GM23338 (cell line): ENCODE data around the gene GLIS2. TPM values are rescaled to one million over a fixed set of nuclear protein-coding genes. Genes with fewer than 3 reads are reported as not detected.
"Not testable (repeated sequence)": the region's sequence is repeated elsewhere in the genome, so short reads cannot be mapped to it uniquely, and the experiment has no call there.

Source experiments
- ATAC-seq: fragments of 200-7000 bp; cut with Tn5 transposase; 3 replicates; pipeline ENCODE4 v1.9.1; 2020
- DNase-seq: peaks from one replicate; pipeline ENCODE4 v3.0.0-alpha.2; 2015; ENCODE audit warnings: low spot score
- H2AFZ ChIP-seq: fragments of 200-600 bp; sonication (generic); 2 replicates; pipeline ENCODE4 v1.8.0; 2016; ENCODE audit warnings: antibody characterized with exemption, mild to moderate bottlenecking, moderate library complexity
- H3F3A ChIP-seq: fragments of 200-600 bp; sonication (generic); replicated peaks from 2 replicates; pipeline ENCODE4 v1.8.0; 2017; ENCODE audit warnings: antibody characterized with exemption, mixed run types, low read depth
- H3K27ac ChIP-seq: fragments of 200-600 bp; sonication (generic); 2 replicates; pipeline ENCODE4 v1.6.1; 2016; ENCODE audit warnings: low read depth
- H3K27me3 ChIP-seq: fragments of 200-600 bp; sonication (generic); 2 replicates; pipeline ENCODE4 v1.8.0; 2016; ENCODE audit warnings: mild to moderate bottlenecking, mixed run types, moderate library complexity; ENCODE audit not compliant: insufficient read depth
- H3K36me3 ChIP-seq: fragments of 200-600 bp; sonication (generic); 2 replicates; pipeline ENCODE4 v1.8.0; 2016; ENCODE audit warnings: mild to moderate bottlenecking; ENCODE audit not compliant: insufficient read depth
- H3K4me1 ChIP-seq: fragments of 200-600 bp; sonication (generic); 2 replicates; pipeline ENCODE4 v1.8.0; 2016; ENCODE audit warnings: mild to moderate bottlenecking, moderate library complexity; ENCODE audit not compliant: insufficient read depth
- H3K4me2 ChIP-seq: fragments of 200-600 bp; sonication (generic); 2 replicates; pipeline ENCODE4 v1.7.1; 2017; ENCODE audit warnings: mixed run types
- H3K4me3 ChIP-seq: fragments of 200-600 bp; sonication (generic); 2 replicates; pipeline ENCODE4 v1.6.1; 2016; ENCODE audit warnings: mixed run types
- H3K79me2 ChIP-seq: fragments of 200-600 bp; sonication (generic); replicated peaks from 2 replicates; pipeline ENCODE4 v1.8.0; 2017; ENCODE audit warnings: mild to moderate bottlenecking; ENCODE audit not compliant: insufficient read depth
- H3K9me2 ChIP-seq: fragments of 200-600 bp; sonication (generic); 2 replicates; pipeline ENCODE4 v1.8.0; 2017; ENCODE audit not compliant: insufficient read depth
- H4K20me1 ChIP-seq: fragments of 200-600 bp; sonication (generic); replicated peaks from 2 replicates; pipeline ENCODE4 v1.8.0; 2017; ENCODE audit warnings: mild to moderate bottlenecking; ENCODE audit not compliant: insufficient read depth
- H3K27ac Mint-ChIP-seq: 2 replicates; pipeline ENCODE4 v1.8.0; 2020; ENCODE audit warnings: inconsistent platforms, mild to moderate bottlenecking, moderate library complexity, mixed read lengths
- H3K27me3 Mint-ChIP-seq: 3 replicates; pipeline ENCODE4 v1.8.0; 2022; ENCODE audit warnings: low read depth, mild to moderate bottlenecking, moderate library complexity, mixed read lengths, inconsistent platforms; ENCODE audit not compliant: insufficient read depth, poor library complexity
- H3K36me3 Mint-ChIP-seq: 3 replicates; pipeline ENCODE4 v1.8.0; 2021; ENCODE audit warnings: low read depth, mild to moderate bottlenecking, inconsistent platforms, moderate library complexity, mixed read lengths
- H3K4me1 Mint-ChIP-seq: 3 replicates; pipeline ENCODE4 v1.8.0; 2020; ENCODE audit warnings: mild to moderate bottlenecking, inconsistent platforms, mixed read lengths
- H3K4me3 Mint-ChIP-seq: 3 replicates; pipeline ENCODE4 v1.8.0; 2021; ENCODE audit warnings: moderate library complexity, mild to moderate bottlenecking, inconsistent platforms, mixed read lengths
- H3K9me3 Mint-ChIP-seq: 3 replicates; pipeline ENCODE4 v1.8.0; 2020; ENCODE audit warnings: moderate library complexity, mild to moderate bottlenecking, inconsistent platforms, mixed read lengths
- CREB1 ChIP-seq: fragments of 250-450 bp; sonication (Bioruptor Pico); IDR thresholded peaks from 2 replicates; pipeline ENCODE4 v1.5.0; 2020; ENCODE audit warnings: low read depth, mild to moderate bottlenecking, moderate library complexity
- EZH2 ChIP-seq: fragments of 200-600 bp; sonication (generic); IDR thresholded peaks from one replicate; pipeline ENCODE4 v1.8.0; 2017; ENCODE audit warnings: antibody characterized with exemption, mild to moderate bottlenecking, low read depth; ENCODE audit not compliant: unreplicated experiment
- EZH2phosphoT487 ChIP-seq: fragments of 200-600 bp; sonication (generic); IDR thresholded peaks from one replicate; pipeline ENCODE4 v1.8.1; 2018; ENCODE audit warnings: antibody characterized with exemption; ENCODE audit not compliant: unreplicated experiment
- JUNB ChIP-seq: IDR thresholded peaks from one replicate; pipeline ENCODE4 v1.6.1; 2016; ENCODE audit warnings: antibody characterized with exemption; ENCODE audit not compliant: unreplicated experiment
- NANOG ChIP-seq: IDR thresholded peaks from 2 replicates; pipeline ENCODE4 v1.6.1; 2016; ENCODE audit warnings: antibody characterized with exemption, borderline replicate concordance
- POLR2AphosphoS5 ChIP-seq: IDR thresholded peaks from 2 replicates; pipeline ENCODE4 v1.6.1; 2016; ENCODE audit warnings: antibody characterized with exemption, low read depth
- ZNF114 ChIP-seq: fragments of 250-450 bp; sonication (Bioruptor Pico); IDR thresholded peaks from 2 replicates; pipeline ENCODE4 v1.5.0; 2020; ENCODE audit warnings: mild to moderate bottlenecking, moderate library complexity
- polyA plus RNA-seq: library from polyadenylated mRNA; unstranded; fragments of >200 nt; fragmentation: Nextera tagmentation; extraction: Ambion mirVana; gene quantifications from 2 replicates; pipeline ENCODE4 v1.2.1, GENCODE V29; 2016
- total RNA-seq: library from RNA; depleted of rRNA; stranded (reverse); fragments of >200 nt; shearing (Covaris generic); gene quantifications from 2 replicates; pipeline ENCODE4 v1.2.3, GENCODE V29; 2014
- TF ChIP-seq, protein P1 (sequence below): IDR thresholded peaks from 2 replicates; pipeline ENCODE4 v1.6.1; 2016; ENCODE audit warnings: antibody characterized with exemption
- TF ChIP-seq, protein P2 (sequence below): IDR thresholded peaks from one replicate; pipeline ENCODE4 v1.6.1; 2018; ENCODE audit warnings: antibody characterized with exemption; ENCODE audit not compliant: unreplicated experiment
- TF ChIP-seq, protein P3 (sequence below): fragments of 250-450 bp; sonication (Bioruptor Pico); IDR thresholded peaks from 2 replicates; pipeline ENCODE4 v1.5.0; 2020; ENCODE audit warnings: mild to moderate bottlenecking, moderate library complexity

Gene GLIS2
- total and polyA plus RNA-seq, 2 experiments from 2014 or later: 8.2 to 10.2 TPM

DNA sequence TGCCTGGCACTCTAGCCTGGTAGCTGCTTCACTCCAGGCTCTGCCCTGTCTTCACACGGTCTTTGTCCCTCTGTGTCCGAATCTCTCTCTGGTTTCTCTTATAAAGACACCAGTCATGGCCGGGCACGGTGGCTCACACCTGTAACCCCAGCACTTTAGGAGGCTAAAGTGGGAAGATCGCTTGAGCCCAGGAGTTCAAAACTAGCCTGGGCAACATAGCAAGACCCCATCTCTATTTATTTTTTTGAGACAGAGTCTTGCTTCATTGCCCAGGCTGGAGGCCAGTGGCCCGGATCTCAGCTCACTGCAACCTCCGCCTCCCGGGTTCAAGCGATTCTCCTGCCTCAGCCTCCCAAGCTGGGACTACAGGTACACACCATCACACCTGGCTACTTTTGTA, 17.8 kb downstream of the GLIS2 start:
- not testable (repeated sequence) for H3K27ac ChIP-seq, DNase-seq, H3K27me3 ChIP-seq, H4K20me1 ChIP-seq, H3K4me1 ChIP-seq, H3K4me3 ChIP-seq, H3K9me2 ChIP-seq, H3K4me2 ChIP-seq, H3K4me3 Mint-ChIP-seq, ATAC-seq, H3K36me3 ChIP-seq, H3K27ac Mint-ChIP-seq, H2AFZ ChIP-seq, H3K9me3 Mint-ChIP-seq, H3K4me1 Mint-ChIP-seq
- Mint-ChIP-seq H3K36me3 (peaks cover 14% of the 10 kb centered on the region), H3K27me3 (peaks cover 12% of the 10 kb centered on the region)
- Histone ChIP-seq H3K79me2 (peaks cover 30% of the 10 kb centered on the region), H3F3A (peaks cover 20% of the 10 kb centered on the region; the same call in 1 of the 2 replicates)

DNA sequence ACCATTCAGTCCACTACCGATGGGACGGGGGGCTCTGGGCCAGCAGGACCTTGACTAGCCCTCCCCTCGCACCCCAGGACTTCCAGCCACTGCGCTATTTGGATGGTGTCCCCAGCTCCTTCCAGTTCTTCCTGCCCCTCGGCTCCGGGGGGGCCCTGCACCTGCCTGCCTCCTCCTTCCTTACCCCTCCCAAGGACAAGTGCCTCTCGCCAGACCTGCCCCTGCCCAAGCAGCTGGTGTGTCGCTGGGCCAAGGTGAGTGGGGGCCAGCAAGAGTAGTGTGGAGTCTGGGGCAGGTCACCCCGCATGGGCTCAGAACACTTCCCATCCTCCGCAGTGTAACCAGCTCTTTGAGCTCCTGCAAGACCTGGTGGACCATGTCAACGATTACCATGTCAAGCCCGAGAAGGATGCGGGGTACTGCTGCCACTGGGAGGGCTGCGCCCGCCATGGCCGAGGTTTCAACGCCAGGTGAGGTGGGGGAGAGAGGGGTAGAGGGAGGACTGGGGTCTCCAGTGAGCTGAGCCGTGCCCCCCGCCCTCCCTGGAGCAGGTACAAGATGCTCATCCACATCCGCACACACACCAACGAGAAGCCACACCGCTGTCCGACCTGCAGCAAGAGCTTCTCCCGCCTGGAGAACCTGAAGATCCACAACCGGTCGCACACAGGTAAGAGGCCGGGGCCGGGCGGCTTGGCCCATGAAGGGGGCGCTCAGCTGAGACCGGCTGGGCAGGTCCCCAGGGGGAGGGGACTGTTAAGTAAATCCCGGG, 19.0 kb downstream of the GLIS2 start:
- Histone ChIP-seq H3K36me3 (no peaks in the 10 kb centered on the region), H3K27ac (no peak overlapping the region), H4K20me1 (no peaks in the 10 kb centered on the region; the same call in 1 of the 2 replicates), H3K27me3 (no peaks in the 10 kb centered on the region), H3K4me1 (no peaks in the 10 kb centered on the region), H3K4me3 (no peak overlapping the region), H3K79me2 (peaks cover 22% of the 10 kb centered on the region), H3K9me2 (no peaks in the 10 kb centered on the region), H3F3A (peaks cover 20% of the 10 kb centered on the region; the same call in 1 of the 2 replicates), H3K4me2 (no peak overlapping the region), H2AFZ (no peak overlapping the region)
- Mint-ChIP-seq H3K4me3 (no peak overlapping the region), H3K27me3 (peaks cover 10% of the 10 kb centered on the region), H3K27ac (peak overlapping the region; percentile 31; the same call in 1 of the 2 replicates), H3K9me3 (no peaks in the 10 kb centered on the region), H3K36me3 (peaks cover 17% of the 10 kb centered on the region), H3K4me1 (peaks cover 2% of the 10 kb centered on the region; the same call in 1 of the 3 replicates)
- DNase-seq (no peak), ATAC-seq (peak; percentile 9; the same call in 2 of the 3 replicates)
- TF ChIP-seq EZH2phosphoT487 (no peak), NANOG (no peak), CREB1 (no peak), POLR2AphosphoS5 (no peak), EZH2 (no peak), ZNF114 (CRISPR knock-in tag) (no peak), JUNB (no peak)
- TF ChIP-seq, protein P1, sequence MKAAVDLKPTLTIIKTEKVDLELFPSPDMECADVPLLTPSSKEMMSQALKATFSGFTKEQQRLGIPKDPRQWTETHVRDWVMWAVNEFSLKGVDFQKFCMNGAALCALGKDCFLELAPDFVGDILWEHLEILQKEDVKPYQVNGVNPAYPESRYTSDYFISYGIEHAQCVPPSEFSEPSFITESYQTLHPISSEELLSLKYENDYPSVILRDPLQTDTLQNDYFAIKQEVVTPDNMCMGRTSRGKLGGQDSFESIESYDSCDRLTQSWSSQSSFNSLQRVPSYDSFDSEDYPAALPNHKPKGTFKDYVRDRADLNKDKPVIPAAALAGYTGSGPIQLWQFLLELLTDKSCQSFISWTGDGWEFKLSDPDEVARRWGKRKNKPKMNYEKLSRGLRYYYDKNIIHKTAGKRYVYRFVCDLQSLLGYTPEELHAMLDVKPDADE: no peak
- TF ChIP-seq, protein P2, sequence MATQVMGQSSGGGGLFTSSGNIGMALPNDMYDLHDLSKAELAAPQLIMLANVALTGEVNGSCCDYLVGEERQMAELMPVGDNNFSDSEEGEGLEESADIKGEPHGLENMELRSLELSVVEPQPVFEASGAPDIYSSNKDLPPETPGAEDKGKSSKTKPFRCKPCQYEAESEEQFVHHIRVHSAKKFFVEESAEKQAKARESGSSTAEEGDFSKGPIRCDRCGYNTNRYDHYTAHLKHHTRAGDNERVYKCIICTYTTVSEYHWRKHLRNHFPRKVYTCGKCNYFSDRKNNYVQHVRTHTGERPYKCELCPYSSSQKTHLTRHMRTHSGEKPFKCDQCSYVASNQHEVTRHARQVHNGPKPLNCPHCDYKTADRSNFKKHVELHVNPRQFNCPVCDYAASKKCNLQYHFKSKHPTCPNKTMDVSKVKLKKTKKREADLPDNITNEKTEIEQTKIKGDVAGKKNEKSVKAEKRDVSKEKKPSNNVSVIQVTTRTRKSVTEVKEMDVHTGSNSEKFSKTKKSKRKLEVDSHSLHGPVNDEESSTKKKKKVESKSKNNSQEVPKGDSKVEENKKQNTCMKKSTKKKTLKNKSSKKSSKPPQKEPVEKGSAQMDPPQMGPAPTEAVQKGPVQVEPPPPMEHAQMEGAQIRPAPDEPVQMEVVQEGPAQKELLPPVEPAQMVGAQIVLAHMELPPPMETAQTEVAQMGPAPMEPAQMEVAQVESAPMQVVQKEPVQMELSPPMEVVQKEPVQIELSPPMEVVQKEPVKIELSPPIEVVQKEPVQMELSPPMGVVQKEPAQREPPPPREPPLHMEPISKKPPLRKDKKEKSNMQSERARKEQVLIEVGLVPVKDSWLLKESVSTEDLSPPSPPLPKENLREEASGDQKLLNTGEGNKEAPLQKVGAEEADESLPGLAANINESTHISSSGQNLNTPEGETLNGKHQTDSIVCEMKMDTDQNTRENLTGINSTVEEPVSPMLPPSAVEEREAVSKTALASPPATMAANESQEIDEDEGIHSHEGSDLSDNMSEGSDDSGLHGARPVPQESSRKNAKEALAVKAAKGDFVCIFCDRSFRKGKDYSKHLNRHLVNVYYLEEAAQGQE: no peak
- TF ChIP-seq, protein P3, sequence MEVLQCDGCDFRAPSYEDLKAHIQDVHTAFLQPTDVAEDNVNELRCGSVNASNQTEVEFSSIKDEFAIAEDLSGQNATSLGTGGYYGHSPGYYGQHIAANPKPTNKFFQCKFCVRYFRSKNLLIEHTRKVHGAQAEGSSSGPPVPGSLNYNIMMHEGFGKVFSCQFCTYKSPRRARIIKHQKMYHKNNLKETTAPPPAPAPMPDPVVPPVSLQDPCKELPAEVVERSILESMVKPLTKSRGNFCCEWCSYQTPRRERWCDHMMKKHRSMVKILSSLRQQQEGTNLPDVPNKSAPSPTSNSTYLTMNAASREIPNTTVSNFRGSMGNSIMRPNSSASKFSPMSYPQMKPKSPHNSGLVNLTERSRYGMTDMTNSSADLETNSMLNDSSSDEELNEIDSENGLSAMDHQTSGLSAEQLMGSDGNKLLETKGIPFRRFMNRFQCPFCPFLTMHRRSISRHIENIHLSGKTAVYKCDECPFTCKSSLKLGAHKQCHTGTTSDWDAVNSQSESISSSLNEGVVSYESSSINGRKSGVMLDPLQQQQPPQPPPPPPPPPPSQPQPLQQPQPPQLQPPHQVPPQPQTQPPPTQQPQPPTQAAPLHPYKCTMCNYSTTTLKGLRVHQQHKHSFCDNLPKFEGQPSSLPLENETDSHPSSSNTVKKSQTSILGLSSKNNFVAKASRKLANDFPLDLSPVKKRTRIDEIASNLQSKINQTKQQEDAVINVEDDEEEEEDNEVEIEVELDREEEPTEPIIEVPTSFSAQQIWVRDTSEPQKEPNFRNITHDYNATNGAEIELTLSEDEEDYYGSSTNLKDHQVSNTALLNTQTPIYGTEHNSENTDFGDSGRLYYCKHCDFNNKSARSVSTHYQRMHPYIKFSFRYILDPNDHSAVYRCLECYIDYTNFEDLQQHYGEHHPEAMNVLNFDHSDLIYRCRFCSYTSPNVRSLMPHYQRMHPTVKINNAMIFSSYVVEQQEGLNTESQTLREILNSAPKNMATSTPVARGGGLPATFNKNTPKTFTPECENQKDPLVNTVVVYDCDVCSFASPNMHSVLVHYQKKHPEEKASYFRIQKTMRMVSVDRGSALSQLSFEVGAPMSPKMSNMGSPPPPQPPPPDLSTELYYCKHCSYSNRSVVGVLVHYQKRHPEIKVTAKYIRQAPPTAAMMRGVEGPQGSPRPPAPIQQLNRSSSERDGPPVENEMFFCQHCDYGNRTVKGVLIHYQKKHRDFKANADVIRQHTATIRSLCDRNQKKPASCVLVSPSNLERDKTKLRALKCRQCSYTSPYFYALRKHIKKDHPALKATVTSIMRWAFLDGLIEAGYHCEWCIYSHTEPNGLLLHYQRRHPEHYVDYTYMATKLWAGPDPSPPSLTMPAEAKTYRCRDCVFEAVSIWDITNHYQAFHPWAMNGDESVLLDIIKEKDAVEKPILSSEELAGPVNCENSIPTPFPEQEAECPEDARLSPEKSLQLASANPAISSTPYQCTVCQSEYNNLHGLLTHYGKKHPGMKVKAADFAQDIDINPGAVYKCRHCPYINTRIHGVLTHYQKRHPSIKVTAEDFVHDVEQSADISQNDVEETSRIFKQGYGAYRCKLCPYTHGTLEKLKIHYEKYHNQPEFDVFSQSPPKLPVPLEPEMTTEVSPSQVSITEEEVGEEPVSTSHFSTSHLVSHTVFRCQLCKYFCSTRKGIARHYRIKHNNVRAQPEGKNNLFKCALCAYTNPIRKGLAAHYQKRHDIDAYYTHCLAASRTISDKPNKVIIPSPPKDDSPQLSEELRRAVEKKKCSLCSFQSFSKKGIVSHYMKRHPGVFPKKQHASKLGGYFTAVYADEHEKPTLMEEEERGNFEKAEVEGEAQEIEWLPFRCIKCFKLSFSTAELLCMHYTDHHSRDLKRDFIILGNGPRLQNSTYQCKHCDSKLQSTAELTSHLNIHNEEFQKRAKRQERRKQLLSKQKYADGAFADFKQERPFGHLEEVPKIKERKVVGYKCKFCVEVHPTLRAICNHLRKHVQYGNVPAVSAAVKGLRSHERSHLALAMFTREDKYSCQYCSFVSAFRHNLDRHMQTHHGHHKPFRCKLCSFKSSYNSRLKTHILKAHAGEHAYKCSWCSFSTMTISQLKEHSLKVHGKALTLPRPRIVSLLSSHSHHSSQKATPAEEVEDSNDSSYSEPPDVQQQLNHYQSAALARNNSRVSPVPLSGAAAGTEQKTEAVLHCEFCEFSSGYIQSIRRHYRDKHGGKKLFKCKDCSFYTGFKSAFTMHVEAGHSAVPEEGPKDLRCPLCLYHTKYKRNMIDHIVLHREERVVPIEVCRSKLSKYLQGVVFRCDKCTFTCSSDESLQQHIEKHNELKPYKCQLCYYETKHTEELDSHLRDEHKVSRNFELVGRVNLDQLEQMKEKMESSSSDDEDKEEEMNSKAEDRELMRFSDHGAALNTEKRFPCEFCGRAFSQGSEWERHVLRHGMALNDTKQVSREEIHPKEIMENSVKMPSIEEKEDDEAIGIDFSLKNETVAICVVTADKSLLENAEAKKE: no peak
